RPMI7951 (cell line): ENCODE data around the gene IP6K3. TPM values are rescaled to one million over a fixed set of nuclear protein-coding genes. Genes with fewer than 3 reads are reported as not detected.

Experiments
- DNase-seq: peaks from one replicate; pipeline ENCODE4 v3.0.0-alpha.2; 2012; ENCODE audit warnings: low read depth
- total RNA-seq: library from RNA; depleted of rRNA; stranded (reverse); fragments of >200 nt; shearing (Covaris generic); gene quantifications from 2 replicates; pipeline ENCODE4 v1.2.3, GENCODE V29; 2014

Gene IP6K3
- total RNA-seq, 1 experiment from 2014 or later, result 0.36 TPM

DNA sequence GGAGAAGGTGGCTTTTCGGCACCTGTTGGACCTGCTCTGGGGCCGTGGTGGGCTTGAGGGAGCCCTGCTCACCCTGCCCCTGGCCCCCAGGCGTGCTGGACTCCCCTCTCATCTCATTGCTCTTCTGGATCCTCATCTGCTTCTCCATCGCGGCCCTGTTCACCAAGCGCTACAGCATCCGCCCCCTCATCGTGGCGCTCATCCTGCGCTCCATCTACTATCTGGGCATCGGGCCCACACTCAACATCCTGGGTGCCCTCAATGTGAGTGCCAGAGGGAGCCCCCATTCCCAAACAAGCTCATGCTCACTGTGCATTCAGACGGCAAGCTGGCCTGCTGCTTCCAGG lies 57.6 kb downstream of the IP6K3 start:
- DNase-seq, result no peak

DNA sequence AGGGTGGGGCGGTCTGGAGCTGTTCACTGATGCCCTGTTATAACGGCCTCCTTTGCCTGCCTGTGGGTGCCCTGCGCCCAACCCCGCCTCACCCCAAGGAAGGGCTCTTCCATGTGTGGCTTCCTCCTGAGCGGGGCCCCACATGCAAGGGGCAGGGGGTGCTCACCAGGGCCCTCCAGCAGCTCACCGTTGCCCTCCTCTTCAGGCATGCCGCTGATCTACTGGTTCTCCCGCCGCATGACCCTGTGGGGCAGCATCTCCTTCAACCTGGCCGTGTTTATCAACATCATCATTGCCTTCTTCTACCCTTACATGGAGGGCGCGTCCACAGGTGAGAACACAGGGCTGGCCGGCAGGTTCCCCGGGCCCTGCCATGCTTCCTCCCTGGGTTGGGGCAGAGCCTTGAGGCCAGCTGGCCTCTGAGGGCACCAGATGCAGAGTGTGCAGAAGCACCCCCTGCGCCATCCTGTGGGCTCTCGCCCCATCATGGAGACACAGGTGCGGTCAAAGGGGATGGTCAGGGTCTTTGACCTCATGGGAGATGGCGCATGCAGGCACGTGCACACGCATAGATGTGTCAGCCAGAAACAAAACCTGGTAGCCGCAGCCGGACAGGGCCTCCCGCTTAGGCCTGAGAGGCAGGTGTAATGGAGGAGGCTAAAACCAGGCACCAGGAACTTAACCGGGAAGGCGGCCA lies 58.1 kb downstream of the IP6K3 start:
- DNase-seq, result no peak

DNA sequence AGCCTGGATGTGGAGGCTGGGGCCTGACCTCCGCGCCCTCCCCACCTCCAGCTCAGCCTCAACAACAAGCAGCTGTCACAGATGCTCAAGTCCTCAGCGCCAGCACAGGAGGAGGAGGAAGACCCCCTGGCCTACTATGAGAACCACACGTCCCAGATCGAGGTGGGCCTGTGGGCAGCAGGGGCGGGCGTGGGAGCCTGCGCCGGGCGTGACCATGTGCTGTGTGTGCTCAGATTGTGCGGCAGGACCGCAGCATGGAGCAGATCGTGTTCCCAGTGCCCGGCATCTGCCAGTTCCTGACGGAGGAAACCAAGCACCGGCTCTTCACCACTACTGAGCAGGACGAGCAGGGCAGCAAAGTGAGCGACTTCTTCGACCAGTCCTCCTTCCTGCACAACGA lies 58.7 kb downstream of the IP6K3 start:
- DNase-seq, result no peak

DNA sequence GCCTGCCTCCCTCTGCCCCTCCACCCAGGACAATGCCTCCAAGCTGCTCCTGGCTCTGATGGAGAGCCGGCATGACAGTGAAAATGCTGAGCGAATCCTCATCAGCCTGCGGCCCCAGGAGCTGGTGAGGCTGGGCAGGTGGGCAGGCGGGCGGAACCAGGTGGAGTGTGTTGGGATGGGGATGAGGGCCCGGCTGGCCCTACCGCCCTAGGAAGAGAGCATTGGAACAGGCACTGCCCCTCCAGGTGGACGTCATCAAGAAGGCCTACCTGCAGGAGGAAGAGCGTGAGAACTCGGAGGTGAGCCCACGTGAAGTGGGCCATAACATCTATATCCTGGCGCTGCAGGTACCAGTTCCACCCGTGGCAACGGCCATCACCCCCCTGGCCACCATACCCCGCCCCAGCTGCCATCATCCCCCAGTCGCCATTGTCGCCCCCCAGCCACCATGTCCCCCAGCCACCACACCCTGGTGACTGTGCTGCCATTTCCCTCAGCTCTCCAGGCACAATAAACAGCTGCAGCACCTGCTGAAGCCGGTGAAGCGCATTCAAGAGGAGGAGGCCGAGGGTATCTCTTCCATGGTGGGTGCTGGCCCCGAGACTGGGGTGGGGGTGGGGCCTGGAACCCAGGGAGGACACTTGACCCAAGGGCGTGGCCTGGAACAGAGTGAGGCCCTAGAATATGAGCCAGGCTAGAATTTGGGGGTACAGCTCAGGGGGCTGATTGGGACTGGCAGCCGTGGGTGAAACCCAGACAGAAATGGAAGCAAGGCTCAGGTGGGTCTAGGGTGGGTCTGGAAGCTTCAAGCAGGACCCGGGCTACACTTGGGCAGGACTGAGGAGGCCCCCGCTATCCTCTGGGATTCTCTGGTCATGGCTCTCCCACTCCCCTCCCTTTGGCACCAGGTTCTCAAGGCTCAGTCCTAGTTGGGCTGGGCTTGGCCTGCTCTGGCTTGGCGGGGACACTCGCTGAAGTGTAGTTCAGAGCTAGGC lies 59.4 kb downstream of the IP6K3 start:
- DNase-seq, result no peak

DNA sequence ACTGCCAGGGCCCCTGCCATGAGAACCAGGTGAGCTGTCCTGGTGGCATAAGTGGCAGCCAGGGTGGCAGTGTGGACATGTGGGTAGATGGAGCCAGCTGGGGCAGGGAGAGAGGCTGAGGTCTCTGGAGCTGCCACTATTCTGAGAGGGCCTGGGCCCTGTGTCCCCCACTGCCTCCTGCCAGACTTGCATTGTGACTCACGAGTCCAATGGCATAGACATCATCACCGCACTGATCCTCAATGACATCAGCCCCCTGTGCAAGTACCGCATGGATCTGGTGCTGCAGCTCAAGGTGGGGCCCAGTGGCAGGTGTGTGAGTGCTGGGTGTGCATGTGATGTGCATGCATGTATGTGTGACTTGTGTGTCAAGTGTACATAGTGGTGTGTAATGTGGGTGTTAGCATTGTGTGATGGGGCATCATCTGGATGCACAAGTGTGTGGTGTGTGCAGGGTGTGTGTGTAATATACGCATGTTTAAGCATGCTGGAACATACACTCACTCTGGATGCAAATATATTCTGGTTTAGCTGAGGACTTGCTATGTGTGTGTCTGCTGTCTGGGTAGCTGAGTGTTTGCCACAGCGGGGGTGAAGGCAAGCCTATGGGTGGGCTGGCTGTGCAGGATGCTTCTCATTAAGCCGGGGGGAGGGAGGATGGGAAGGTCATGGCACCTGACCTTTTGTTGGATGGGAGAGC lies 60.3 kb downstream of the IP6K3 start:
- no peak for DNase-seq

DNA sequence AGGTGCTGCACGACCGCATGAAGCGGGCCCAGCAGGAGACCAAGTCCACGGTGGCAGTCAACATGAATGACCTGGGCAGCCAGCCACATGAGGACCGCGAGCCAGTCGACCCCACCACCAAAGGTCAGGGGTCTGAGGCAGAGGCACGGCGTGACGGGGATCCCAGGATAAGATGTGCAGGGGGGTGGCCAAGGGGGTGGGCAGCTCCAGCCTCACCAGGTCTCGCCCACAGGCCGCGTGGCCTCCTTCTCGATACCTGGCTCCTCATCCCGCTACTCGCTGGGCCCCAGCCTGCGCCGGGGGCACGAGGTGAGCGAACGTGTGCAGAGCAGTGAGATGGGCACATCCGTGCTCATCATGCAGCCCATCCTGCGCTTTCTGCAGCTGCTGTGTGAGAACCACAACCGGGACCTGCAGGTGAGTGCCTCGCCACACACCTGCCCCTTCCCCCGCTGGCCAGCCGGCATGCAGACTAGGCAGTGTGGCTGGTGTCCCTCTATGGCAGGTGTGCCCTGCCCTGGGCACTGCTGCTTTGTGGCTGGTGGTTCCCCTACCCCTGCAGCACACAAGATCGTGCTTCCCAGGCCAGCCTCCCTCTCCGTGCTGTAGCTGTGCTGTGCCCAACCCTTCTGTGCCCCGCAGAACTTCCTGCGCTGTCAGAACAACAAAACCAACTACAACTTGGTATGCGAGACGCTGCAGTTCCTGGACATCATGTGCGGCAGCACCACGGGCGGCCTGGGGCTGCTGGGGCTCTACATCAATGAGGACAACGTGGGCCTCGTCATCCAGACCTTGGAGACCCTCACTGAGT lies 61.1 kb downstream of the IP6K3 start:
- DNase-seq, result no peak

DNA sequence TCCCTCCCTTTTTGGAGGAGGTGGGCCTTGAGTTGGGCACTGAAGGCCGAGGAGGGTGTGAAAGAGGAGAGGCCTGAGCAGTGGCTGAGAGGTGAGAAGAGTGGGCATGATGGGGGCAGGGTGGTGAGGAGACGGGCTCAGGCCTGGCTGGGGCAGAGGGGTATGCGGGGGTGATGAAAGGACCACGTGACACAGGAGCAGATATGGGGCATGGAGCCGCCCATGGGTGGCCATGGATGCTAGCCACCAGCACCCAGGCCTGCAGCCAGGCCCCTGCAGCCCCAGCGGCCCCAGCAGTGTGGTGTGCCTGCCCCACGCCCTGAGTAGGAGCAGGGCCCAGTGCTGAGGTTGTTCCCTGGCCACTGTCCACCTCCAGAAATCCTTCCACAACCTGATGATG lies 61.7 kb downstream of the IP6K3 start:
- no peak for DNase-seq

DNA sequence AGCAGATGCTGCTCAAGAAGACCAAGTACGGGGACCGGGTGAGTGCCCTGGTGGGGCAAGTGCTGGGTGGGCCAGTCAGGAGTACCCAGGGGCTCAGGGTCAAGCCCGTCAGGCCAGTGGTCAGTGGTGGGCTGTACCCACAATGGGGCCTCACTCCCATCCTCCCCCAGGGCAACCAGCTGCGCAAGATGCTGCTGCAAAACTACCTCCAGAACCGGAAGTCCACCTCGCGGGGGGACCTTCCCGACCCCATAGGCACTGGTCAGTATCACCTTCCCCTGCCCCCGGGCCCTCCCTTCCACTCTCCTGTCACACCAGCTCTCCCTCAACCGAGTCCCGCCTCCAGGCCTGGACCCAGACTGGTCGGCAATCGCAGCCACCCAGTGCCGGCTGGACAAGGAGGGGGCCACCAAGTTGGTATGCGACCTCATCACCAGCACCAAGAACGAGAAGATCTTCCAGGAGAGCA lies 62.2 kb downstream of the IP6K3 start:
- no peak for DNase-seq

DNA sequence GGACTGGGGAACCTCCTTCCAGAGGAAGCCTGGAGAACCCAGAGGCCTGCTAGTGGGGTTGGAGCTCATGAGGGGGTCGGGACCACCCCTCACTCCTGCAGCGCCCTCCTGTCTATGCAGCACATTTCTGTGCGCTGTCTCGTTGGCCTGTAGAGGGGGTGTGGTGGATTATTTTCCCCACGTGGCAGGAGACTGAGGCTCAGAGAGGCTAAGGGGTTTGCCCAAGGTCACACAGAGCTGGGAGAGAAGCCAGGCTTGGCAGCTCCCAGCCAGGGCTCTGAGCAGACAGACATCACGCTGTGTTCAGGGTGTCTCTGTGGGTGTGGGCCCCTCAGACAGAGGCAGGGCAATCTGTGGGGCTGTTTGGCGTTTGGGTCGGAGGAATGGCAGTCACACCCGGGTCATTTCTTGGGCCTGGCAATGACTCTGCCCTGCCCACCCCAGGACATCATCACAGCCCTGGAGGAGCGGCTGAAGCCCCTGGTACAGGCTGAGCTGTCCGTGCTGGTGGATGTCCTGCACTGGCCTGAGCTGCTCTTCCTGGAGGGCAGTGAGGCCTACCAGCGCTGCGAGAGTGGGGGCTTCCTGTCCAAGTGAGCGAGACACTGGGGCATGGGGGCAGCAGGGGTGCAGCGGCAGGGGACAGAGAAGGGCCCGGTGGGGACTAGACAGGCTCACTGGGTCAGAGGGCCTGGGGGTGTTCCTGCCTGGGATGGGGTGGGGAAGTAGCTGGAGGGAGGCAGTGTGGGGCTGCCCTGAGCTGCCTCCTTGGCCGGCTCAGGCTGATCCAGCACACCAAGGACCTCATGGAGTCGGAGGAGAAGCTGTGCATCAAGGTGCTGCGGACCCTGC lies 62.9 kb downstream of the IP6K3 start:
- DNase-seq, result no peak

DNA sequence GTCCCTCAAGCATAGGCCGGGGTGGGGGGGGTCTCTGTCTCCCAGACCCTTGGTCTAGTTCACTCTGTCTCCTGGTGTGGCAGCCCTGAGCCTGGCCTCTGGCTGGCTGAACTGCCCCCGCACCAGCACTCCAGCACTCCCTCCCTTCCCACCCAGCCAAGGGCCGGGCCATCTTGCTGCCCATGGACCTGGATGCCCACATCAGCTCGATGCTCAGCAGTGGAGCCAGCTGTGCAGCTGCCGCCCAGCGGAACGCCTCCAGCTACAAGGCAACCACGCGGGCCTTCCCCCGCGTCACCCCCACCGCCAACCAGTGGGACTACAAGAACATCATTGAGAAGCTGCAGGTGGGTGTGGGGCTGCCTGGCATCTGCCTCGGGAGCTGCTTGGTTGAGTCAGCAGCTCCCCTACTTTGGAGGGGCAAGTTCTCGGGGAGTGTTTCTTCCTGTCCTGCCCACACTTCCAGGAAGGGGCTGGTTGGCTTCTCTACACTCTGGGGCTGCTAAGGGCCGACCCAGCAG lies 63.6 kb downstream of the IP6K3 start:
- peak; percentile 46 for DNase-seq

DNA sequence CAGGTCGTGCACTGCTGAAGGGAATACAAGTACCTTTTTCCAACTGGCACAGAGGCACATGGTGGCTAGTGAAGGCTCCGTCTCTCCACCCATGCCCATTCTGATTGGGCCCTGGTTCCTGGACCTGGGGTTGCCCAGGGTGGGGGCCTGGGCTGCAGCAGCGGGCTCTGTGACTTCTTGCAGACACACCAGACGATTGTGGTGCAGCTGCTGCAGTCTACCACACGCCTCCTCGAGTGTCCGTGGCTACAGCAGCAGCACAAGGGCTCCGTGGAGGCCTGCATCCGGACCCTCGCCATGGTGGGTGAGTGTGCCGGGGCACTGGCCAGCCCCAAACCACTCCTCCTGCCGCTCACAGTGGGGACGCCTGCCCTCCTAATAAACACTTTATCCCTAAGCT lies 64.4 kb downstream of the IP6K3 start:
- DNase-seq, result no peak

DNA sequence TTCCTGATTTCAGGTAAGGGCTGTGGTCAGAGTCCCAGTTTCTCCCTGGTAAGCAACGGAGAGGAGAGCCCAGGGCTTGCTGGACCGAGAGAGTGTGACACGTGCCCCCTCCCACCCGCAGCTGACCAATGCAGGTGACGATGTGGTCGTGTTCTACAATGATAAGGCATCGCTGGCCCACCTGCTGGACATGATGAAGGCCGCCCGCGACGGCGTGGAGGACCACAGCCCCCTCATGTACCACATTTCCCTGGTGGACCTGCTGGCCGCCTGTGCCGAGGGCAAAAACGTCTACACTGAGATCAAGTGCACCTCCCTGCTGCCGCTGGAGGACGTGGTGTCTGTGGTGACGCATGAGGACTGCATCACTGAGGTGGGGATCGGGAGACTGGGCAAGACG lies 66.9 kb downstream of the IP6K3 start:
- DNase-seq, result no peak

DNA sequence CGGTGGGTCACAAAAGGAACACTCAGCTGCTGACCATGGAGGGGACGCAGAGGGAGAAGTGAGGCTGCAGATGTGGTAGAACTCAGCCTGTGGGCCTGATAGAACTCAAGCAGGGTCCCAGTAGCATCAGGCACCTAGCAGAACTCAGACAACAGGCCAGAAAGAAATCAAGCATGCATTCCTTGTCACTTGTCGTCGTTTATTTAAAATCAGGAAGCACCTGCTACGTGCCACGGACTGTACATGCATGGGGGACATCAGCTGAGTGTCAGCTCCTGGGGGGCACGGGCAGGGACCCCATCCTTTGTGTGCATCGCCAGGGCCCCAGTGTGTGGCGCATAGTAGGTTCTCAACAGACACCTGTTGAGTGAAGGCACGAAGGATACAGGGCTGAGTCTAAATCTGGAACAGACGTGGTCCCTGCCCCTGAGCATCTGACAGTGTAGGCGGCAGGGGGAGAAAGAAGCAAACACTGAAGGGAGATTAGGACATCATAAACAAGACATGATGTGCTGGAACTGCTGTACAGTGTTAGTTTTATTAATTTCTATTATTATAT lies 67.7 kb downstream of the IP6K3 start:
- no peak for DNase-seq

DNA sequence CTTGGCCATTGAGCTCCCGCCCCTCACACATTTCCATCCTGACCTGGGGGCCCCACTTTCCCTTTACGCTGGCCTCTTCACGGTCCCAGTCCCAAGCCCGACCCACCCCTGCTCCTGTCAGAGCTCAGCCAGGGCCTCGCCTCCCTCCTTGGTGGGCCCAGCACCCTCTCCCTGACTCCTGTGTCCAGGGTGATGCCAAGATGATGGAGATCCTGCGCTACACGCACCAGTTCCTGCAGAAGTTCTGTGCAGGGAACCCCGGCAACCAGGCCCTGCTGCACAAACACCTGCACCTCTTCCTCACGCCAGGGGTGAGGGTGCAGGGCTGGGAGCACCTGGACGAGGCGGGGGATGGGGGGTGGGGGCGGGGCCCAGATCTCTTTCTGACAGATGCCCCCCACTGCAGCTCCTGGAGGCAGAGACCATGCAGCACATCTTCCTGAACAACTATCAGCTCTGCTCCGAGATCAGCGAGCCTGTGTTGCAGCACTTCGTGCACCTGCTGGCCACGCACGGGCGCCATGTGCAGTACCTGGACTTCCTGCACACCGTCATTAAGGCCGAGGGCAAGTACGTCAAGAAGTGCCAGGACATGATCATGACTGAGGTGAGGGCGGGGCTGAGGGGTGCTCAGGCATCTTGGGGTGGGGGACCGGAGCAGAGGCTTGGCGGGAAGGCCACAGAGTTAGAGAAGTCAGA lies 68.3 kb downstream of the IP6K3 start:
- DNase-seq, result no peak

DNA sequence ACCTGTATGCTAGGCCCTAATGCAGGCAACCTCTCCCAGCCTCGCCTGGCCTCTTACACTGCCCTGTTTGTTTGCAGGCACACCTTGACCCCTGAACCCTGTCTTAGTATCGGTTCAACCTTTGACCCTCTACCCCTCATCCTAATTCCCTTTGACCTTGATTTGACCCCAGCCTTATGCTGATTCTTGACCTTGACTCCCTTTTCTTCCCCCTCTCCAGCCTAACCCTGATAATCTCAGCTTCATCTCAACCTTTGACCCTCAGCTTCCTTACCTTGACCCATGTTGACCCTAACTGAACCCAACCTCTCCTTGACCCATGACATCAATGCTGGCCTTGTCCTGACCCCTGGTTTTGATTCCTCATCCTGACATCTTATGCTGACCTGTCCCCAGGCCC lies 69.0 kb downstream of the IP6K3 start:
- DNase-seq, result no peak

DNA sequence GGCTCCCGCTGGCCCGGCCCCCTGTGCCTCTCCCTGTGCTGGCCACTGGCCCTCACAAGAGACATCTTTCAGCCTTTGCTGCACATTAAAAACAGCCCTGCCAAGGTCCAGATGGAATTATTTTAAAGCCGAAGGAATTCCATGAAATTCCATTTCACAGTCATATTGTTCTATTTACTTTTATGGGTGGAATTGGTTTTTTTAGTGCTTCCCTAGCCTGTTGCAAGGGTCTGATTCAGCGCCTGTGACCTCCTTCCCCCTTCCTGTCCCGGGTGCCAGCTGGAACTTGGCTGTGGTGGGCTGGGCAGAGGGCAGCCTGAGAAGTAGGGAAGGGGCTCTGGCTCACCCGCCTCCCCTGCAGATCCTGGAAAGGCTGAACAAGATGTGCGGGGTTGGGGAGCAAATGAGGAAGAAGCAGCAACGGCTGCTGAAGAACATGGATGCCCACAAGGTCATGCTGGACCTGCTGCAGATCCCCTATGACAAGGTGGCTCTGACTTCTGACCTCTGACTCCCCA lies 69.5 kb downstream of the IP6K3 start:
- DNase-seq, result no peak

DNA sequence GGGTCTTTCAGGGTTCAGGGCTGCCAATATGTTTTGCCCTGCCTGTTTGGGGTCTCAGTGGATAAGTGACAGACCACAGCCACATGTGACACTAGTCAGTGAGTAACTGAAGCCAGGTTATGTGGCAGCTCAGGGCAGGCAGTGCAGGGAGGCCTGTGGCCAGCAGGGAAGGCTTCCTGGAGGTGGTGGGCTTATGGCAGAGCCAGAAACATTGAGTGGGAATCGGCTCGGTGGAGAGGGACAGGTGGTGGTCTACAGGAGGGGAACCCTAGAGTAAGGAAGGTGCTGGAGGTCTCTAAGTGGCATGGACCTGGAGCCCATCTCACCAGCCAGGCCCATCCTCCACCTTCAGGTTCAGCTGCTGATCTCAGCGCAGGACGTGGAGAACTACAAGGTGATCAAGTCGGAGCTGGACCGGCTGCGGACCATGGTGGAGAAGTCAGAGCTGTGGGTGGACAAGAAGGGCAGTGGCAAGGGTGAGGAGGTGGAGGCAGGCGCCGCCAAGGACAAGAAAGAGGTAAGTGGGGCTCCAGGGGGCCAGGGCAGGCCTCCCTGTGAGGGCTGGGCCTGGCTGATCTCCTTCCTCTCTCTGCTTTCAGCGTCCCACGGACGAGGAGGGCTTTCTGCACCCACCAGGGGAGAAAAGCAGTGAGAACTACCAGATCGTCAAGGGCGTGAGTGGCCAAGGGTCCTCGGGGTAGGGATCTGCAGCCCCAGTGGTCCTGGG lies 70.1 kb downstream of the IP6K3 start:
- DNase-seq, result no peak

DNA sequence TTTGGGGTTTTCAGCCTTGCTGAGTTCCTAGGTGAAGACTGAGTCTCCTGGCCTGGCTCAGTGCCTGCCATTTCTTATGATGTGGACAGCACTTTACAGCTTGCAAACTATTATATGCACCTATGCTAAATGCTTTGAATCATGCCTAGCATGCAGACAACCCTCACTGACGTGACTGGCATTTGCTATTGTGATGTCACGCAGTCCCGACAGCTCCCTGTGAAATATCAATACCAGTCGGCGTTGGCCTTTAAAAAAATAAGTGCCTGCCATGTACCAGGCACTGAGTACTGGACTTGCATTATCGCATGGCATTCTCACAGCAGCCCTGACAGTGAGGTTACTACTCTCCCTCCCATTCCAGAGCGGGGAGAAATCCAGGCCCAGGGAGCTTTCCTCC lies 70.7 kb downstream of the IP6K3 start:
- no peak for DNase-seq

DNA sequence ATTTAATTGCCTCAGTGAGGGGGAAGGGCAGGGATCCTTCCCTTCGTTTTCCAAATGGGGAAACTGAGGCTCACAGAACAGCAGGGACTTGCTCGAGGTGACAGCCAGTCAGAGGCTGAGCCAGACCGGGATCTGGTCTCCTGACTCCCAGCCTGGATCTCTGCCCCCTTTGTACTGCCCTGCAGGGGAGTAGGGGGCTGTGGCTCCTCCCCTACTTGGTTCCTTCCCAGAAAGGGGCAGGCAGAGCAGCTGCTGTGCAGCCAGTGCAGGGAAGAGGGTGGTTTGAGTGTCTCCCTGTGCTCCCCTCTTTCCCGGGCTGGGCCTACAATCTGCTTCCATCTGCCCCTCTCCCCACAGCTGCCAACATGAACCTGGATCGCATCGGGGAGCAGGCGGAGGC lies 72.9 kb downstream of the IP6K3 start:
- DNase-seq, result no peak
